Measurements from ENCODE around the gene METRN.

The METRN gene

DNA sequence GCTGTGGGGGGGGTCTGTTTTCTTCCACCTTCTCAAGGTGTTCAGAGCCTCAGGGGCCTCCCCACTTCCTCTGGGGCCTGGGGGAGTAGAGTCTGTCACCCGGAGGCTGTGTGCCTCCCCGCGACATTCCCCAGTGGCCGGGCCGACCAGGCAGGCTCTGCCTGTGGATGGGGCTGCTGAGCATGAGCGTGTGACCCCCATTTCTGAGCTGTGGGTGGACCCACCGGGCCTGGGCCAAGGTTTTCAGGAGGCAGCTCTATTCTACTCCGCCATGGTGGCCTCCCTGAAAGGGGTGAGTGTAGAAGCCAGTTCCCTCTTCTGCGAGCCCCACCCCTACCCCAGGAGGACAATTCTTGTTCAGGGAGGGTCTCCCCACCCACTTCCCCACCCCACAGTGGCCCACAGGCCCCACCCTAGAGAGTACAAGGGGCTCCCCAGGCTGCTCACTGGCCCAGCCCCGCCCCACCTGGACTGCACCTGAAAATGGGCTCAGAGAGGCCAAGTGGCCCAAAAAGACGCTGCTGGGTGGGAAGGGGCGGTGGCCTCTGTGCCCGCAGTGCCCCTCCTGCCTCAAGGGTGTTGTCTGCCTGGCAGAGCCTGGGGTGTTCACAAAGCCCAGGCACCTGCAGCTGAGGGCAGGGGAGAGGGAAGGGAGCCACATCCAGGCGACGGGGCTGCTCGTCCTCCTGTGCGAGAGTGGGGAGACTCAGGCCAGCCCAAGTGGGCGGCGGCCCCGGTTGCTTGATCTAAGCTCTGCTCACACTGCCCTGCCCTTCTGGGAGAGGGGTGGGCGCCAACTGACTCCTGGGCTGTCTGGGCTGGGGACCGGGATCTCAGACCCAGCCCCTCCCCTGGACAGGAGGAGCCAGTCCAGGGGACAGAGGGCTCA, 47.0 kb downstream of the METRN start:
- DNase-seq: no peak

DNA sequence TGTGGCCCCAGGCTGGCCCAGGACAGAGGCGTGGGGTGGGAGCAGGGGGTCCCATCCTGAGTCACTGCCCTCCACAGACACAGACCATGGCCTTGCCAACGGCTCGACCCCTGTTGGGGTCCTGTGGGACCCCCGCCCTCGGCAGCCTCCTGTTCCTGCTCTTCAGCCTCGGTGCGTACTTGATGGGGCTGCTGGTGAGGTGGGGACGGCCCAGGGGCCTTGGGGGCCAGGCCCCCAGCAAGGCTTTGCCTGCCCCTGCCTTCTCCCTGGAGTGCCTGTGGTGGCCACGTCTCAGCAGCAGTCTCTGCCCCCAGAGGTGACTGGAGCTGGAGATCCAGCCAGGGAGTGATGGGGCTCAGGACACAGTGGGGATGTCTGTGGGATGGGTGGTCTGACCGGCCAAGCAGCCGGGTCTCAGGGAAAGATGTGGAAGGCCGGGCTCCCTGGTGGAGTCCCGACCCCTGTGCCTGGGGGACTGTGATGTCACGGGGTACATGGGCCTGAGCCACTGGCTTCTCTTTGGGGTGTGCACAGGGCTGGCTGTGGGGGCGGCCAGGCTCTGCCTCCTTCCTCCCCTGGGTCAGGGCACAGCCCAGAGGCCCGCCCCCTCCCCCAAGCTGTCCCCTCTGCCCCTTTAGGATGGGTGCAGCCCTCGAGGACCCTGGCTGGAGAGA, 47.8 kb downstream of the METRN start:
- DNase-seq: no peak

GRCh38 chr16:763369-764183, 48.7 kb downstream of the METRN start:
- no peak for DNase-seq

DNA sequence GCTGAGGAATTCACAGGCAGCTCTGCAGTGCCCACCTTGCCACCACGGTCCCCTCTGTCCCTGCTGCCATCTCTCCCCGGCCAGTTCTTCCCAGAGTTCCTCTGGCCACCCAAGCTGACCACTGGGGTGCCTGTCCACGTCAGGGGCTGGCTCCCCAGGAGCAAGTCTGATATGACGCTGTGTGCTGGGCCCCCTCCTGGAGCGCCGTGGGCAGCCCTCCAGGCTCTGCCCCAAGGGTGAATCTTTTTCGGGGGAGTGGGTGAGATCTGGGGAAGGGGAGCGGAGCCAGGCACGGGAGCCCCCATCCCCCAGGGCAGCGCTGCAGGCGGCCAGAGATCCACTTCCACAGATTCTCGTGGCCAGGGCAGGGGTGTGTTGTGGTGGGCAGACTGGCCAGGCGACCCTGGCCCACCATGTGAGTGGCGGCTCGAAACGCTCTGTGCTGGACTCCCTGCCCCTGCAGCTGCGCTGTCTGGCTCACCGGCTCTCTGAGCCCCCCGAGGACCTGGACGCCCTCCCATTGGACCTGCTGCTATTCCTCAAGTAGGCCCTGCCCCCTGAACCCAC, 49.3 kb downstream of the METRN start:
- DNase-seq: no peak

DNA sequence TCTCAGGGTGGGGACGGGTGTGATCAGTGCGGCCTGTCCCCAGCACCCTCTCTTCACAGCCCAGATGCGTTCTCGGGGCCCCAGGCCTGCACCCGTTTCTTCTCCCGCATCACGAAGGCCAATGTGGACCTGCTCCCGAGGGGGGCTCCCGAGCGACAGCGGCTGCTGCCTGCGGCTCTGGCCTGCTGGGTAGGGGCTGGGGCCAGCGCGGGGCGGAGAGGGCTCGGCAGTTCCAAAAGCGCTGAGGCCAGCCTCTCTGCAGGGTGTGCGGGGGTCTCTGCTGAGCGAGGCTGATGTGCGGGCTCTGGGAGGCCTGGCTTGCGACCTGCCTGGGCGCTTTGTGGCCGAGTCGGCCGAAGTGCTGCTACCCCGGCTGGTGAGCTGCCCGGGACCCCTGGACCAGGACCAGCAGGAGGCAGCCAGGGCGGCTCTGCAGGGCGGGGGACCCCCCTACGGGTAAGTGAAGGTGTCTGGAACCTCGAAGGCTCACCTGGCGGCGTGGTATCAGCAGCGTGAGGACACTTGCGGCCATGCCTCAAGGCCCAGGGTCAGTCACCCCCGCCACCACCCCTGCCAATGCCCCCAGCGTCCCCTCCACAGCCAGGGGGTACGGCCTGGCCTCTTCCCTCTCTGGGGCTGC, 50.0 kb downstream of the METRN start:
- DNase-seq: no peak

GRCh38 chr16:765488-765865, 50.6 kb downstream of the METRN start:
- DNase-seq: no peak

DNA sequence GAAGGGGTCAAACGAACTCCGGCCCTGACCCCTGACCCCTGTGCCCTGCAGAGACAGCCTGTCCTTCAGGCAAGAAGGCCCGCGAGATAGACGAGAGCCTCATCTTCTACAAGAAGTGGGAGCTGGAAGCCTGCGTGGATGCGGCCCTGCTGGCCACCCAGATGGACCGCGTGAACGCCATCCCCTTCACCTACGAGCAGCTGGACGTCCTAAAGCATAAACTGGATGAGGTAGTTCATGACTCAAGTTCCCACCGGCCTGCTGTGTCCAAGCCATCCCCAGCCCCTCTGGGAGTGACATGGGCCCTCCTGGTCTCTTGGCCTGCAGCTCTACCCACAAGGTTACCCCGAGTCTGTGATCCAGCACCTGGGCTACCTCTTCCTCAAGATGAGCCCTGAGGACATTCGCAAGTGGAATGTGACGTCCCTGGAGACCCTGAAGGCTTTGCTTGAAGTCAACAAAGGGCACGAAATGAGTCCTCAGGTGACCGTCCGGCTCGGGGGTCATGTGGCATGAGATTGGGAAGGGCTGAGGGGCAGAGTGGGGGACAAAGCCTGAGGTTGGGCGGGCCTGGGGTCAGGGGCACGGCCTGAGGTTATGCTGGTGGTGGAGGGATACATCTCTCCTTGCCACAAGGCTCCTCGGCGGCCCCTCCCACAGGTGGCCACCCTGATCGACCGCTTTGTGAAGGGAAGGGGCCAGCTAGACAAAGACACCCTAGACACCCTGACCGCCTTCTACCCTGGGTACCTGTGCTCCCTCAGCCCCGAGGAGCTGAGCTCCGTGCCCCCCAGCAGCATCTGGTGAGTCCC, 51.3 kb downstream of the METRN start:
- DNase-seq: no peak

- DNase-seq: no peak
Observed at GRCh38 chr16:766820-767640, 52.1 kb downstream of the METRN start.

GRCh38 chr16:767743-768235, 52.9 kb downstream of the METRN start:
- DNase-seq: no peak

DNA sequence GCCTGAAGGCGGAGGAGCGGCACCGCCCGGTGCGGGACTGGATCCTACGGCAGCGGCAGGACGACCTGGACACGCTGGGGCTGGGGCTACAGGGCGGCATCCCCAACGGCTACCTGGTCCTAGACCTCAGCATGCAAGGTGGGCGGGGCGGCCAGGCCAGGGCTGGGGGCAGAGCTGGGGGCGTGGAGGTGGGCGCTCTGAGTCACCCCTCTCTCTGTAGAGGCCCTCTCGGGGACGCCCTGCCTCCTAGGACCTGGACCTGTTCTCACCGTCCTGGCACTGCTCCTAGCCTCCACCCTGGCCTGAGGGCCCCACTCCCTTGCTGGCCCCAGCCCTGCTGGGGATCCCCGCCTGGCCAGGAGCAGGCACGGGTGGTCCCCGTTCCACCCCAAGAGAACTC, 53.5 kb downstream of the METRN start:
- DNase-seq: no peak

Measured in NCI-H226 (cell line).